Endodermal cell (in vitro differentiated cells): ENCODE results near the gene PLA2G15. TPM values are rescaled to one million over a fixed set of nuclear protein-coding genes. Genes with fewer than 3 reads are reported as not detected.

Experiments
- DNase-seq: peaks from one replicate; pipeline ENCODE4 v3.0.0-alpha.2; 2017
- H3K27ac ChIP-seq: 2 replicates; pipeline ENCODE4 v1.5.1; 2013; ENCODE audit warnings: mild to moderate bottlenecking, low read depth, low read length, moderate library complexity
- H3K27me3 ChIP-seq: 2 replicates; pipeline ENCODE4 v1.6.1; 2013; ENCODE audit warnings: mild to moderate bottlenecking, low read length, moderate library complexity; ENCODE audit not compliant: insufficient read depth, control insufficient read depth, poor library complexity, severe bottlenecking
- H3K36me3 ChIP-seq: 2 replicates; pipeline ENCODE4 v1.7.0; 2013; ENCODE audit warnings: mild to moderate bottlenecking, low read length, moderate library complexity; ENCODE audit not compliant: control insufficient read depth, insufficient read depth
- H3K4me1 ChIP-seq: one replicate; pipeline ENCODE4 v1.7.0; 2013; ENCODE audit warnings: low read length; ENCODE audit not compliant: control insufficient read depth, insufficient read depth
- H3K4me3 ChIP-seq: 2 replicates; pipeline ENCODE4 v1.5.1; 2013; ENCODE audit warnings: mild to moderate bottlenecking, low read length, moderate library complexity
- H3K9ac ChIP-seq: 2 replicates; pipeline ENCODE4 v1.6.1; 2013; ENCODE audit warnings: mild to moderate bottlenecking, low read length, moderate library complexity; ENCODE audit not compliant: poor library complexity, severe bottlenecking; ENCODE audit errors: extremely low read depth
- H3K9me3 ChIP-seq: 2 replicates; pipeline ENCODE4 v1.6.1; 2013; ENCODE audit warnings: mild to moderate bottlenecking, low read length, moderate library complexity; ENCODE audit not compliant: control insufficient read depth
- H3K27ac Mint-ChIP-seq: 2 replicates; pipeline ENCODE4 v1.8.0; 2020; ENCODE audit warnings: mixed read lengths
- H3K27me3 Mint-ChIP-seq: 2 replicates; pipeline ENCODE4 v1.8.0; 2021; ENCODE audit warnings: mild to moderate bottlenecking, mixed read lengths; ENCODE audit not compliant: insufficient read depth
- H3K36me3 Mint-ChIP-seq: 2 replicates; pipeline ENCODE4 v1.8.0; 2020; ENCODE audit warnings: low read depth, mixed read lengths
- H3K4me1 Mint-ChIP-seq: 2 replicates; pipeline ENCODE4 v1.8.0; 2020; ENCODE audit warnings: mixed read lengths
- H3K4me3 Mint-ChIP-seq: 2 replicates; pipeline ENCODE4 v1.8.0; 2020; ENCODE audit warnings: mild to moderate bottlenecking, moderate library complexity, mixed read lengths
- H3K9me3 Mint-ChIP-seq: 2 replicates; pipeline ENCODE4 v1.8.0; 2020; ENCODE audit warnings: mild to moderate bottlenecking, mixed read lengths
- WGBS, 2 experiments: methylation state at CpG; one replicate each; pipeline versions ENCODE4 v1.1.5 to v1.1.7; 2013; ENCODE audit warnings: missing lambda C conversion rate in 2 of 2, mixed read lengths in 1 of 2; ENCODE audit not compliant: insufficient coverage in 1 of 2, insufficient read length in 1 of 2; 5-methylcytosine and 5-hydroxymethylcytosine counted together
- total RNA-seq, 2 donors: library from RNA; stranded (reverse); fragmentation: NEBNext Ultra II Directional in 1 of 2; extraction: Animal tissue kit (Norgen Biotek cat#: 25700) in 1 of 2; gene quantifications; 2 replicates in 1 of 2; 3 replicates in 1 of 2; pipeline ENCODE4 v1.2.1, GENCODE V29; 2021
- TF ChIP-seq, protein P1 (sequence below): fragments of 200-600 bp; sonication (generic); conservative IDR thresholded peaks from 2 replicates; pipeline ENCODE4 v1.5.0; 2021; ENCODE audit warnings: antibody characterized with exemption, mild to moderate bottlenecking

PLA2G15 gene
- total RNA-seq, 2 donors from 2014 or later, result 8.7 to 10.0 TPM

DNA sequence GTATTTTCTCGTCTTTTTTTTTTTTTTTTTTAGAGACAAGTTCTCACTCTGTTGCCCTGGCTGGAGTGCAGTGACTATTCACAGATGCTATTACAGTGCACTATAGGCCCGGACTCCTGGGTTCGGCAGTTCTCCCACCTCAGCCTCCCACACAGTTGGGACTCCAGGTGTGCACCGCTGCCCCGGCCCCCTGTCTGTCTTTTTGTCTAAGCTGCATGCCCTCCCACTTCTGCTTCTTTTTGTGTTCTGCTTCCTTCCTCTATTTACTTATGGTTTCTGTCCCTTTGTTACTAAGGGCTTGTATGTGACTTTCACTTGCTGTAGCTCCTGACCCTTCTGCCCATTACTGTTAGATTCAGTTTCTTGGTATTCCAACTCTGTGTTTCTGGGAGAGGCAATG lies 39.7 kb downstream of the PLA2G15 start:
- peaks cover 87% of the 10 kb centered on the region for H3K36me3 ChIP-seq
- no peaks in the 10 kb centered on the region for H3K9me3 Mint-ChIP-seq
- no peak for DNase-seq
- peaks cover 39% of the 10 kb centered on the region for H3K36me3 Mint-ChIP-seq
- no peaks in the 10 kb centered on the region for H3K27me3 ChIP-seq
- H3K4me1 Mint-ChIP-seq, result peaks cover 25% of the 10 kb centered on the region
- no peaks in the 10 kb centered on the region for H3K27me3 Mint-ChIP-seq
- H3K27ac Mint-ChIP-seq, result no peak overlapping the region
- no peak overlapping the region for H3K9ac ChIP-seq
- TF ChIP-seq, protein P1, sequence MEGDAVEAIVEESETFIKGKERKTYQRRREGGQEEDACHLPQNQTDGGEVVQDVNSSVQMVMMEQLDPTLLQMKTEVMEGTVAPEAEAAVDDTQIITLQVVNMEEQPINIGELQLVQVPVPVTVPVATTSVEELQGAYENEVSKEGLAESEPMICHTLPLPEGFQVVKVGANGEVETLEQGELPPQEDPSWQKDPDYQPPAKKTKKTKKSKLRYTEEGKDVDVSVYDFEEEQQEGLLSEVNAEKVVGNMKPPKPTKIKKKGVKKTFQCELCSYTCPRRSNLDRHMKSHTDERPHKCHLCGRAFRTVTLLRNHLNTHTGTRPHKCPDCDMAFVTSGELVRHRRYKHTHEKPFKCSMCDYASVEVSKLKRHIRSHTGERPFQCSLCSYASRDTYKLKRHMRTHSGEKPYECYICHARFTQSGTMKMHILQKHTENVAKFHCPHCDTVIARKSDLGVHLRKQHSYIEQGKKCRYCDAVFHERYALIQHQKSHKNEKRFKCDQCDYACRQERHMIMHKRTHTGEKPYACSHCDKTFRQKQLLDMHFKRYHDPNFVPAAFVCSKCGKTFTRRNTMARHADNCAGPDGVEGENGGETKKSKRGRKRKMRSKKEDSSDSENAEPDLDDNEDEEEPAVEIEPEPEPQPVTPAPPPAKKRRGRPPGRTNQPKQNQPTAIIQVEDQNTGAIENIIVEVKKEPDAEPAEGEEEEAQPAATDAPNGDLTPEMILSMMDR, result no peak
- no peaks in the 10 kb centered on the region for H3K9me3 ChIP-seq
- WGBS, 2 experiments, result 92 to 98% methylated on average over 4 to 5 of the region's 5 CpGs
- no peak overlapping the region for H3K27ac ChIP-seq
- no peaks in the 10 kb centered on the region for H3K4me1 ChIP-seq
- no peak overlapping the region for H3K4me3 ChIP-seq
- no peak overlapping the region for H3K4me3 Mint-ChIP-seq

DNA sequence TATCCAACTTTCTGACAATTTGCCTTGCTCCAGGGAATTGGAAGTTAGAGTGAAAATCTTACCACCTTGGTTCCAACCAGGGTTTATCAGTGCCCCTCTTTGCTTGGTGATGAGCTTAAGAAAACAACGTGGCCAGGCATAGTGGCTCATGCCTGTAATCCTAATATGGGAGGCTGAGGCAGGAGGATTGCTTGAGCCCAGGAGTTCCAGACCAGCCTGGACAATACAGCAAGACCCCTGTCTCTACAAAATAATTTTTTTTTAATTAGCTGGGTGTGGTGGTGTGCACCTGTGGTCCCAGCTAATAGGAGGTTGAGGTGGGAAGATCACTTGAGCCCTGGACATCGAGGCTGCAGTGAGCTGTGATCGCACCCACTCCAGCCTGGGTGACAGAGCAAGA lies 40.5 kb downstream of the PLA2G15 start:
- Mint-ChIP-seq H3K9me3 (no peaks in the 10 kb centered on the region), H3K4me1 (peaks cover 32% of the 10 kb centered on the region), H3K27ac (no peak overlapping the region), H3K36me3 (peaks cover 37% of the 10 kb centered on the region), H3K27me3 (no peaks in the 10 kb centered on the region), H3K4me3 (no peak overlapping the region)
- Histone ChIP-seq H3K27ac (no peak overlapping the region), H3K4me1 (no peaks in the 10 kb centered on the region), H3K9me3 (no peaks in the 10 kb centered on the region), H3K27me3 (no peaks in the 10 kb centered on the region), H3K9ac (no peak overlapping the region), H3K36me3 (peaks cover 90% of the 10 kb centered on the region), H3K4me3 (no peak overlapping the region)
- WGBS, 2 experiments, result 90 to 96% methylated on average over 2 to 3 of the region's 3 CpGs
- no peak for DNase-seq
- TF ChIP-seq, protein P1, result no peak

DNA sequence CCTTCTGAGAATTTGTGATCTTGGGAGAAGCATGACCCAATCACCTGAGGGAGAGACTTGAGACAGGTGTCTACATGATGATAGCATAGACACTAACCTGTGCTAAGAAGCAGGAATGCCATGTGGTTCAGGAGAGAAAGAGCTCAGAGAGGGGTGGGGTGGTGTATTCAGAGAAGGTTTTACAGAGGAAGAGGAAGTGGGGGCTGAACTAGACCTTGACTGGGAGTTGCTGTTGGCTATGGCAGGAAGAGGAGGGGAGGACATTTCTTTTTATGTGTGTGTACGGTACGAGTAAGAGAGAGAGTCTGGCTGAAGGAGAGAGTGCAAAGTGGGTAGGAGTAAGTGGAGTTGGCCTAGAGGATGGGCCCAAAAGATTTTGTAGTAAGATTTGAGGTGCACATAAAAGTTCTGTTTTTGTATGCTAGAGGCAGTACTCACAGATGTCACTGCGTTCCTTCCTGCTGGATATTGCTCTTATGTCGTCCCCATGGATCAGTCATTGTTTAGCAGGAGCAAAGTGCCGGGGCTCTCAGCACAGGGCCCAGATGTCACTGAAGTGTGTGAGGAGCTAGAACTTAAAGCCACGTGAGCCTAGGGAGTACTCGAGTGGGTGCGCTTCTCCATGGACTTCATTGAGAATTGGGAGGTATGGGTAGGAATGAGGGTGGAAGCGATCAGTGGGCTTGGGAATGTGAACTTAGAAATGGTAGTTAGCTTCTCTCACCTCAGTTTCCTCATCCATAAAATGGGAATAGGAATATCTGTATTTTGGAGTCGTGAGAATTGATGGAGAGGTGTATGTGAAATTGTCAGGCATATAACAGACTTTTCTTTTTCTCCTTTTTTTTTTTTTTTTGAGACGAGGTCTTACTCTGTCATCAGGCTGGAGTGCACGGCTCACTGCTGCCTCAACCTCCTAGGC lies 41.2 kb downstream of the PLA2G15 start:
- Mint-ChIP-seq H3K9me3 (no peaks in the 10 kb centered on the region), H3K4me3 (no peak overlapping the region), H3K36me3 (peaks cover 40% of the 10 kb centered on the region), H3K27ac (peak overlapping the region; percentile 42), H3K4me1 (peaks cover 32% of the 10 kb centered on the region), H3K27me3 (no peaks in the 10 kb centered on the region)
- Histone ChIP-seq H3K27ac (no peak overlapping the region), H3K27me3 (no peaks in the 10 kb centered on the region), H3K36me3 (peaks cover 91% of the 10 kb centered on the region), H3K9ac (no peak overlapping the region), H3K9me3 (no peaks in the 10 kb centered on the region), H3K4me3 (no peak overlapping the region), H3K4me1 (no peaks in the 10 kb centered on the region)
- DNase-seq, result no peak
- TF ChIP-seq, protein P1, result no peak
- WGBS, 2 experiments, result 92 to 94% methylated on average over 9 to 11 of the region's 12 CpGs
